Neural cell (in vitro differentiated cells): Measurements from ENCODE around the gene MYO10. TPM values are rescaled to one million over a fixed set of nuclear protein-coding genes. Genes with fewer than 3 reads are reported as not detected.

Experiments used
- H2AFZ ChIP-seq: fragments of 200-600, 300-800 bp; sonication (generic), shearing (Covaris generic); 2 replicates; pipeline ENCODE4 v1.6.0; 2014; ENCODE audit warnings: low read depth, mild to moderate bottlenecking, antibody characterized with exemption, low read length, moderate library complexity
- H3F3A ChIP-seq: fragments of 200-600 bp; shearing (Covaris generic); 2 replicates; pipeline ENCODE4 v1.6.1; 2016; ENCODE audit warnings: mild to moderate bottlenecking, moderate library complexity, mixed read lengths, antibody characterized with exemption, low read length; ENCODE audit not compliant: insufficient read depth, poor library complexity, severe bottlenecking
- H3K27ac ChIP-seq: fragments of 200-600, 300-800 bp; sonication (generic), shearing (Covaris generic); 2 replicates; pipeline ENCODE4 v1.5.1; 2014; ENCODE audit warnings: mild to moderate bottlenecking, low read length, moderate library complexity
- H3K27me3 ChIP-seq: fragments of 300-800, 200-600 bp; sonication (generic), shearing (Covaris generic); 2 replicates; pipeline ENCODE4 v1.6.0; 2014; ENCODE audit warnings: mild to moderate bottlenecking, low read depth, low read length, moderate library complexity; ENCODE audit not compliant: insufficient read depth
- H3K36me3 ChIP-seq: fragments of 300-800, 200-600 bp; sonication (generic), shearing (Covaris generic); 2 replicates; pipeline ENCODE4 v1.5.1; 2014; ENCODE audit warnings: mild to moderate bottlenecking, antibody characterized with exemption, low read length, moderate library complexity; ENCODE audit not compliant: insufficient read depth
- H3K4me2 ChIP-seq: fragments of 300-800, 200-600 bp; sonication (generic), shearing (Covaris generic); 2 replicates; pipeline ENCODE4 v1.6.0; 2014; ENCODE audit warnings: mild to moderate bottlenecking, low read length
- H3K4me3 ChIP-seq: fragments of 300-800, 200-600 bp; sonication (generic), shearing (Covaris generic); 2 replicates; pipeline ENCODE4 v1.5.1; 2014; ENCODE audit warnings: mild to moderate bottlenecking, low read length, moderate library complexity
- H3K79me2 ChIP-seq: fragments of 200-600 bp; shearing (Covaris generic); replicated peaks from 2 replicates; pipeline ENCODE4 v1.6.0; 2014; ENCODE audit warnings: mild to moderate bottlenecking, low read length, moderate library complexity; ENCODE audit not compliant: insufficient read depth
- H3K9ac ChIP-seq: fragments of 300-800, 200-600 bp; sonication (generic), shearing (Covaris generic); 2 replicates; pipeline ENCODE4 v1.6.1; 2016; ENCODE audit warnings: mild to moderate bottlenecking, low read length, mixed read lengths
- H3K9me2 ChIP-seq: fragments of 200-600 bp; shearing (Covaris generic); 2 replicates; pipeline ENCODE4 v1.6.1; 2016; ENCODE audit warnings: mild to moderate bottlenecking, low read length, mixed read lengths; ENCODE audit not compliant: insufficient read depth
- H3K9me3 ChIP-seq: fragments of 200-600, 300-800 bp; sonication (generic), shearing (Covaris generic); 2 replicates; pipeline ENCODE4 v1.6.1; 2016; ENCODE audit warnings: mild to moderate bottlenecking, mixed run types, low read length, moderate library complexity, mixed read lengths
- H4K20me1 ChIP-seq: fragments of 200-600 bp; shearing (Covaris generic); 2 replicates; pipeline ENCODE4 v1.6.1; 2016; ENCODE audit warnings: mild to moderate bottlenecking, mixed run types; ENCODE audit not compliant: insufficient read depth
- EP300 ChIP-seq: fragments of 450-650 bp; conservative IDR thresholded peaks from 2 replicates; pipeline ENCODE4 v1.6.1; 2014; ENCODE audit warnings: antibody characterized with exemption, mild to moderate bottlenecking, moderate library complexity; ENCODE audit not compliant: poor library complexity, severe bottlenecking
- EZH2 ChIP-seq: fragments of 200-600, 300-800 bp; shearing (Covaris generic), sonication (generic); IDR thresholded peaks from 2 replicates; pipeline ENCODE4 v1.6.1; 2014; ENCODE audit warnings: antibody characterized with exemption, low read length, borderline replicate concordance, mild to moderate bottlenecking; ENCODE audit not compliant: insufficient read depth, poor library complexity, severe bottlenecking
- MXI1 ChIP-seq: fragments of 450-650 bp; conservative IDR thresholded peaks from 2 replicates; pipeline ENCODE4 v1.6.1; 2014; ENCODE audit warnings: antibody characterized with exemption, mild to moderate bottlenecking; ENCODE audit not compliant: poor library complexity, severe bottlenecking
- POLR2AphosphoS5 ChIP-seq: IDR thresholded peaks from 2 replicates; pipeline ENCODE4 v1.6.1; 2012
- RAD21 ChIP-seq: fragments of 450-650 bp; conservative IDR thresholded peaks from 2 replicates; pipeline ENCODE4 v1.6.1; 2014; ENCODE audit warnings: antibody characterized with exemption, mild to moderate bottlenecking, moderate library complexity
- SMC3 ChIP-seq: fragments of 450-650 bp; conservative IDR thresholded peaks from 2 replicates; pipeline ENCODE4 v1.6.1; 2014; ENCODE audit warnings: antibody characterized with exemption, mild to moderate bottlenecking, moderate library complexity; ENCODE audit not compliant: poor library complexity
- TAF1 ChIP-seq: IDR thresholded peaks from 2 replicates; pipeline ENCODE4 v1.6.1; 2012; ENCODE audit warnings: low read depth
- polyA plus RNA-seq: library from polyadenylated mRNA; depleted of rRNA; stranded (reverse); fragments of >200 nt; gene quantifications from 2 replicates; pipeline ENCODE4 v1.2.3, GENCODE V29; 2014
- TF ChIP-seq, protein P1 (sequence below): IDR thresholded peaks from 2 replicates; pipeline ENCODE4 v1.6.1; 2012; ENCODE audit warnings: borderline replicate concordance
- TF ChIP-seq, protein P2 (sequence below): fragments of 450-650 bp; IDR thresholded peaks from 2 replicates; pipeline ENCODE4 v1.5.1; 2014; ENCODE audit warnings: antibody characterized with exemption, mild to moderate bottlenecking, moderate library complexity; ENCODE audit not compliant: poor library complexity, severe bottlenecking

The MYO10 gene
- polyA plus RNA-seq, 1 donor from 2014 or later: 3.2 TPM

DNA sequence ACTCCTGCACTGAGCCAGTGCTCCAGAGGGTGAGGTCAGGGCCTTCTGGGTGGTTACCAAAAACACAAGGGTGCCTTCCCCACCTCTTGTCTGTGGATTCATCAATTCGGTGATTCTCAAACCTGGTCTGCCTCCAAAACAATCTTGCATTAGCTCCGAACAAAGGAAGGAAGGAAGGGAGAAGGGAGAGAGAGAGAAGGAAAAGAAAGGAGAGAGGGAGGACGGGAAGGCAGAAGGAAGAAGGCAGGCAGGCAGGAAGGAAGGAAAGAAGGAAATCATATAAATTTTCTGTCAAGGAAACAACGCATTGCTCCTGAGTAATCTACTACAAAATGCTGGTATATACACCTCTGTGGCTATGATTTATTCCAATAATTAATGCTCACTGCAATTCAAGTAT, 39.3 kb downstream of the MYO10 start:
- Histone ChIP-seq H3K27ac (no peak overlapping the region), H3F3A (no peaks in the 10 kb centered on the region), H3K36me3 (no peaks in the 10 kb centered on the region), H3K27me3 (no peaks in the 10 kb centered on the region), H3K9me3 (no peaks in the 10 kb centered on the region), H3K4me2 (no peak overlapping the region), H3K9me2 (no peaks in the 10 kb centered on the region), H3K9ac (no peak overlapping the region), H3K4me3 (no peak overlapping the region), H4K20me1 (no peaks in the 10 kb centered on the region), H2AFZ (no peak overlapping the region), H3K79me2 (no peaks in the 10 kb centered on the region)
- no peak for TF ChIP-seq RAD21
- no peak for TF ChIP-seq SMC3
- TF ChIP-seq POLR2AphosphoS5: no peak
- no peak for TF ChIP-seq EZH2
- TF ChIP-seq, protein P1, sequence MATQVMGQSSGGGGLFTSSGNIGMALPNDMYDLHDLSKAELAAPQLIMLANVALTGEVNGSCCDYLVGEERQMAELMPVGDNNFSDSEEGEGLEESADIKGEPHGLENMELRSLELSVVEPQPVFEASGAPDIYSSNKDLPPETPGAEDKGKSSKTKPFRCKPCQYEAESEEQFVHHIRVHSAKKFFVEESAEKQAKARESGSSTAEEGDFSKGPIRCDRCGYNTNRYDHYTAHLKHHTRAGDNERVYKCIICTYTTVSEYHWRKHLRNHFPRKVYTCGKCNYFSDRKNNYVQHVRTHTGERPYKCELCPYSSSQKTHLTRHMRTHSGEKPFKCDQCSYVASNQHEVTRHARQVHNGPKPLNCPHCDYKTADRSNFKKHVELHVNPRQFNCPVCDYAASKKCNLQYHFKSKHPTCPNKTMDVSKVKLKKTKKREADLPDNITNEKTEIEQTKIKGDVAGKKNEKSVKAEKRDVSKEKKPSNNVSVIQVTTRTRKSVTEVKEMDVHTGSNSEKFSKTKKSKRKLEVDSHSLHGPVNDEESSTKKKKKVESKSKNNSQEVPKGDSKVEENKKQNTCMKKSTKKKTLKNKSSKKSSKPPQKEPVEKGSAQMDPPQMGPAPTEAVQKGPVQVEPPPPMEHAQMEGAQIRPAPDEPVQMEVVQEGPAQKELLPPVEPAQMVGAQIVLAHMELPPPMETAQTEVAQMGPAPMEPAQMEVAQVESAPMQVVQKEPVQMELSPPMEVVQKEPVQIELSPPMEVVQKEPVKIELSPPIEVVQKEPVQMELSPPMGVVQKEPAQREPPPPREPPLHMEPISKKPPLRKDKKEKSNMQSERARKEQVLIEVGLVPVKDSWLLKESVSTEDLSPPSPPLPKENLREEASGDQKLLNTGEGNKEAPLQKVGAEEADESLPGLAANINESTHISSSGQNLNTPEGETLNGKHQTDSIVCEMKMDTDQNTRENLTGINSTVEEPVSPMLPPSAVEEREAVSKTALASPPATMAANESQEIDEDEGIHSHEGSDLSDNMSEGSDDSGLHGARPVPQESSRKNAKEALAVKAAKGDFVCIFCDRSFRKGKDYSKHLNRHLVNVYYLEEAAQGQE: no peak
- no peak for TF ChIP-seq MXI1
- no peak for TF ChIP-seq EP300
- no peak for TF ChIP-seq TAF1
- TF ChIP-seq, protein P2, sequence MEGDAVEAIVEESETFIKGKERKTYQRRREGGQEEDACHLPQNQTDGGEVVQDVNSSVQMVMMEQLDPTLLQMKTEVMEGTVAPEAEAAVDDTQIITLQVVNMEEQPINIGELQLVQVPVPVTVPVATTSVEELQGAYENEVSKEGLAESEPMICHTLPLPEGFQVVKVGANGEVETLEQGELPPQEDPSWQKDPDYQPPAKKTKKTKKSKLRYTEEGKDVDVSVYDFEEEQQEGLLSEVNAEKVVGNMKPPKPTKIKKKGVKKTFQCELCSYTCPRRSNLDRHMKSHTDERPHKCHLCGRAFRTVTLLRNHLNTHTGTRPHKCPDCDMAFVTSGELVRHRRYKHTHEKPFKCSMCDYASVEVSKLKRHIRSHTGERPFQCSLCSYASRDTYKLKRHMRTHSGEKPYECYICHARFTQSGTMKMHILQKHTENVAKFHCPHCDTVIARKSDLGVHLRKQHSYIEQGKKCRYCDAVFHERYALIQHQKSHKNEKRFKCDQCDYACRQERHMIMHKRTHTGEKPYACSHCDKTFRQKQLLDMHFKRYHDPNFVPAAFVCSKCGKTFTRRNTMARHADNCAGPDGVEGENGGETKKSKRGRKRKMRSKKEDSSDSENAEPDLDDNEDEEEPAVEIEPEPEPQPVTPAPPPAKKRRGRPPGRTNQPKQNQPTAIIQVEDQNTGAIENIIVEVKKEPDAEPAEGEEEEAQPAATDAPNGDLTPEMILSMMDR: no peak

DNA sequence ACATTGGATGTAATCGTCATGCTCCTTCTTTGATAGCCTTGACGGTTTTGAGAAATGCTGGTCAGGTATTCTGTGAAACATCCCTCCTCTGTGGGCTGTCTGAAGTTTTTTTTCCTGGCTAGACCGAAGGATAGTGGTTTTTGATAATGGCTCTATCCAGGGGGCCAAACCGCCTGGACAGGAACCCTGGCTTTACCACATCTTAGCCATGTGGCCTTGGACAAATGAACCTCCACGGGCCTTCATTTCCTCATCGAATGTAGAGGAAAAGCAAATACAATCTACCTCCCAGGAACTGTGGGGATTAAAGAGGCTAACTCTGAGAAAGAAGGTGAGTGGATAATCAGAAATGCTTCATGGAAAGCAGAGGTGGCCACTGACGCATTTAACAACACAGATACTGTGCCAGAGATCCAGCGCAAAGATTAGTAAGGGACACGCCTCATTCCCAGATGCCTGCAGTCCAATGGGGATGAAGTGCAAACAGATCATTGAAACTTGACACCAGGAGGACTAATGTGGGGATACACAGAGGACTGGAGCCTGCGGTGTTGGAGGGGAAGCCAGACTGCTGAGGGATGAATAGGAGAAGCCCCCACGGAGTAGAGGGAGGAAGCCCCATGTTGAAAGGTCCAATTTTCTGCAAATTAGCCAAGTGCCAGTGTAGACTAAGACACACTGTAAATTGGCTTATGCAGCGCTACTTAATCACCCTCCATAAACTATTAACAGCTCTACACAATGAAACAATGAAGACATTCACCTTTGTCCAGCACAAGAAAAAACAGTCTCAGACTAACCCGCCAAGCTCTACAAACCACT, 41.6 kb downstream of the MYO10 start:
- Histone ChIP-seq H3K27me3 (no peaks in the 10 kb centered on the region), H3K9me2 (no peaks in the 10 kb centered on the region), H3K9ac (no peak overlapping the region), H3F3A (no peaks in the 10 kb centered on the region), H2AFZ (no peak overlapping the region), H3K36me3 (no peaks in the 10 kb centered on the region), H3K4me3 (no peak overlapping the region), H4K20me1 (no peaks in the 10 kb centered on the region), H3K9me3 (no peaks in the 10 kb centered on the region), H3K27ac (no peak overlapping the region), H3K4me2 (no peak overlapping the region), H3K79me2 (no peaks in the 10 kb centered on the region)
- TF ChIP-seq MXI1 (no peak), TAF1 (no peak), EZH2 (no peak), POLR2AphosphoS5 (no peak), RAD21 (no peak), SMC3 (no peak), EP300 (no peak)
- TF ChIP-seq, protein P1: no peak
- TF ChIP-seq, protein P2: no peak
